Kidney epithelial cell (primary cell): ENCODE results near the gene MAF. TPM values are rescaled to one million over a fixed set of nuclear protein-coding genes. Genes with fewer than 3 reads are reported as not detected.
A peak's percentile ranks its signal among the peaks of the same experiment; 100 is the strongest.

Experiments used
- DNase-seq: peaks from one replicate; pipeline ENCODE4 v3.0.0-alpha.2; 2010; ENCODE audit warnings: low read depth
- H3K27me3 ChIP-seq: 2 replicates; pipeline ENCODE4 v1.6.0; 2011; ENCODE audit warnings: low read length; ENCODE audit not compliant: control insufficient read depth, insufficient read depth
- H3K36me3 ChIP-seq: 2 replicates; pipeline ENCODE4 v1.5.1; 2011; ENCODE audit warnings: low read length; ENCODE audit not compliant: control insufficient read depth, insufficient read depth
- H3K4me3 ChIP-seq: 2 replicates; pipeline ENCODE4 v1.5.1; 2011; ENCODE audit warnings: low read depth, mild to moderate bottlenecking, control low read depth, low read length
- CTCF ChIP-seq: IDR thresholded peaks from 2 replicates; pipeline ENCODE4 v1.5.1; 2011; ENCODE audit warnings: mild to moderate bottlenecking, moderate library complexity, low read length, control low read depth, inconsistent platforms; ENCODE audit not compliant: insufficient read depth, poor library complexity, severe bottlenecking
- total RNA-seq: library from RNA; depleted of rRNA; stranded (reverse); fragments of >200 nt; gene quantifications from 2 replicates; pipeline ENCODE4 v1.2.3, GENCODE V29; 2015

Gene MAF
- total RNA-seq, 1 donor from 2014 or later: 5.0 TPM

GRCh38 chr16:79632289-79632688, 31.8 kb upstream of the MAF start:
- H3K27me3 ChIP-seq: no peaks in the 10 kb centered on the region
- DNase-seq: no peak
- no peak overlapping the region for H3K4me3 ChIP-seq
- H3K36me3 ChIP-seq: no peaks in the 10 kb centered on the region
- TF ChIP-seq CTCF: no peak

- no peaks in the 10 kb centered on the region for H3K27me3 ChIP-seq
- H3K36me3 ChIP-seq: no peaks in the 10 kb centered on the region
- no peak for DNase-seq
- H3K4me3 ChIP-seq: no peak overlapping the region
- no peak for TF ChIP-seq CTCF
Observed at GRCh38 chr16:79628988-79629387, 28.5 kb upstream of the MAF start.

DNA sequence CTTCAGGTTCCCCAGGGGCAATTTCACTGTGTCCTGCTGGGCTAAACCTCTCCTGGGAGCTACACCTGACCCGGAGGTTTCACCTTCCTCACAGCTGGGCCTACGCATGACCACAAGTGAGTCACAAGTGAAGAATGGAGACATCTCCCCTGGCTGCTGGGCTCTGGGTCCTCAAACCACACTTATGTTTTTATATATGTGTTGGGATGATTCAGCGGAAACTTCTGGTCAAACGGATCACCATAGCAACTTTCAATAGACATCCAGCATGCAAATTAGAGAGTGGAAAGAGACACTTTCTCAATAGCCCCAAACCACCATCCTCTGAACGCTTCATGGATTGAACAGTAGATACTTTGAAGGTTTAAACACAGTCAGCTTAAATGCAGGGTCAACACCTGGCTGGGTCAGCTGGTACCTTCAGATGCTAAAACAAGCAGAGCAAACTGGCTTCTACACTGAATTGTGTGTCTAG, 28.0 kb upstream of the MAF start:
- H3K36me3 ChIP-seq: no peaks in the 10 kb centered on the region
- no peaks in the 10 kb centered on the region for H3K27me3 ChIP-seq
- H3K4me3 ChIP-seq: no peak overlapping the region
- no peak for TF ChIP-seq CTCF
- DNase-seq: peak; percentile 90

DNA sequence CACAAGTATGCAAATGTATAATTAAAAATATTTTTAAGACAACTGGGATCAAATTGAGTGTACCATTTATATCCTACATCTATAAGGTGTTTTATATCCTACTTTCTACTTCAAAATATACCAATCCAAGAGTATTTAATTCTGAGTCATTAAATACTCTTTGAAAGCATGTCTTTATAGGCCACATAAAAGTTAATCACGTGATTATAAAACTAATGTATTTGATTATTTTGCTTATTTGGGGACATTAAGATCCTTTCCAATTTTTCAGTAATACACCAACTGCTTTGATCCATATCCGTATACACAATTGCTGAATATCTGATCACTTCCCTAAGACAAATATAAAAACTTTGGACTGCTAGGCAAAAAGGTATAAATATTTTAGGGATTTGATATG, 26.6 kb upstream of the MAF start:
- Histone ChIP-seq H3K4me3 (no peak overlapping the region), H3K36me3 (no peaks in the 10 kb centered on the region), H3K27me3 (no peaks in the 10 kb centered on the region)
- no peak for DNase-seq
- TF ChIP-seq CTCF: no peak

DNA sequence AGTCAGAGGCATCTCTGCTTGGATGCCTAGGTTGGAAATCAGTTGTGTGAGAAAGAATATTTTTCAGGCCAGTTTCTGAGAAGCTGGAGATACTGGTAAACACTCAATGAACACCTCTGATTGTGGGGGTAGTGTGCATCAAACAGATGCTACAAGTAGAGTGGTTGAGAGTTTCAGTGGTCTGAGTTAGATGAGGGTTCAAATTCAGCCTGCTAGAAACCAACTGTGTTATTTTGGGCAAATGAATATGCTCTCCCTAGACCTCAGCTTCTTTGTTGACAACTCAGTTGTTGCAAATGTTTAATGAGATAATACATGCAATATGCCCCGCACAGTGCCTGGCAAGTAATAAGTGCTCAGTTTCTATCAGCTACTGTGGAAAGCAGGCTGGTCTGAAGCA, 25.2 kb upstream of the MAF start:
- Histone ChIP-seq H3K36me3 (no peaks in the 10 kb centered on the region), H3K27me3 (no peaks in the 10 kb centered on the region), H3K4me3 (no peak overlapping the region)
- no peak for DNase-seq
- no peak for TF ChIP-seq CTCF

DNA sequence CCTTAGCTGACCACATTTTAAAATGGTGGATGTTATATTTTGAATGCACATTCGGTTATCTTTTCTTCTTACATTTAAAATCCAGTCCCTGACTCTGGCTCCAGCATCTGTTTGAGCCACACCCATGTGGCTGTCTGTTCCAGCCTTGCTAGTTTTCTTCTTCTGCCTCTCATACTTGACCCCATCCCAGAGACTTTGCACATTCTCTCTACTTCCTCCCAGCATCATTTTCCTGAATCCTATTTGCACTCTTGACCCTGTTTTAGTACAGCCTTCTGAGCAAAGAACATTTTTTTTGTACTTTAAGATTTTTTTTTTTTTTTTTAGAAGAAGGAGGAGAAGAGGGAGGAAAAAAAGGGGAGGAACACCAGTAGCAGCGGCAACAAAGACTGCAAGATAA, 23.3 kb upstream of the MAF start:
- no peaks in the 10 kb centered on the region for H3K36me3 ChIP-seq
- no peak for TF ChIP-seq CTCF
- no peaks in the 10 kb centered on the region for H3K27me3 ChIP-seq
- DNase-seq: no peak
- H3K4me3 ChIP-seq: no peak overlapping the region
